GM12892 (cell line): ENCODE data around the gene TSEN54.

Source experiments
- POLR2A ChIP-seq: IDR thresholded peaks from 2 replicates; pipeline ENCODE4 v1.6.1; 2011; ENCODE audit warnings: low read depth, low read length, control low read depth
- POLR2AphosphoS5 ChIP-seq: IDR thresholded peaks from 2 replicates; pipeline ENCODE4 v1.6.1; 2011; ENCODE audit warnings: low read depth, low read length, control low read depth
- TAF1 ChIP-seq: IDR thresholded peaks from 2 replicates; pipeline ENCODE4 v1.6.1; 2011; ENCODE audit warnings: low read depth, mild to moderate bottlenecking, control low read depth, low read length, borderline replicate concordance

DNA sequence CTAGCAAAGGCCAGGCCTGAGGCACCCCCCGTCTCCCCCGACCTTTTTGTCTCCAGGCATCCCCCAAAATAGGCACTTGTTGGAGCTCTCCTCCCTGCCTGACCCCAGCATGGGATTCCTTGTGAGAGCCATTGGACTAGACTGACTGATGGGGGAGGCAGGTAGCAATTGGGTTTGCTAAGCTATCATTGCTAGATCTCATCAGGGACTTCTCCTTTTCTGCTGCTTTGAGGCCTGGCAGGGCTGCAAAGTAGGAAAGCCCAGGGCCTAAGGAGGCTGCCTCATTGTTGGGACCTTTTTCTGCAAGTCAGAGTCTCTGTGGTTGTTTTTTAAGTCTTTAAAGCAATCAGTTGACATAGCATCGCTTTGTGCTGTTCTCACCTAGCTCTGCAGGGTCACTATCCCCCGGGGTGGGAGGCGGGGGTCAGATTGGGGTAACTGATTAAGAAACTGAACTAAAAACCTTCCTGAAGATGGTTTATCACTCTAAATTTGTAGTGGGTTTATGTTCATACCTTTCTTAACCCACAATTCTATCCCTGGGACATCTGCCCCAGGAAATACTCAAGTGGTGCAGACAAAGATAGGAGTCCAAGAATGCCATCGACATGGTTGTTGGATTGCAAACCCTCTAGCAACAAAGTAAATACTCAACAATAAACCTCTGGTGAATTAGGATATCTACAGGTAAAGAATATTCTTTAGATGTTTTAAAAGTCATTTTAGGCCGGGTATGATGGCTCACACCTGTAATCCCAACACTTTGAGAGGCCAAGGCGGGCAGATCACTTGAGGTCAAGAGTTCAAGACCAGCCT lies 37.2 kb downstream of the TSEN54 start:
- TF ChIP-seq POLR2AphosphoS5, result no peak
- no peak for TF ChIP-seq POLR2A
- TF ChIP-seq TAF1, result no peak
